ENCODE data around the gene HEXD. TPM values are rescaled to one million over a fixed set of nuclear protein-coding genes. Genes with fewer than 3 reads are reported as not detected.

Gene HEXD
- total and polyA plus RNA-seq, 2 of the 8 experiments (the other 6 are each of a cell fraction or from before 2014, with no cell fraction given): 20.6 to 21.8 TPM

DNA sequence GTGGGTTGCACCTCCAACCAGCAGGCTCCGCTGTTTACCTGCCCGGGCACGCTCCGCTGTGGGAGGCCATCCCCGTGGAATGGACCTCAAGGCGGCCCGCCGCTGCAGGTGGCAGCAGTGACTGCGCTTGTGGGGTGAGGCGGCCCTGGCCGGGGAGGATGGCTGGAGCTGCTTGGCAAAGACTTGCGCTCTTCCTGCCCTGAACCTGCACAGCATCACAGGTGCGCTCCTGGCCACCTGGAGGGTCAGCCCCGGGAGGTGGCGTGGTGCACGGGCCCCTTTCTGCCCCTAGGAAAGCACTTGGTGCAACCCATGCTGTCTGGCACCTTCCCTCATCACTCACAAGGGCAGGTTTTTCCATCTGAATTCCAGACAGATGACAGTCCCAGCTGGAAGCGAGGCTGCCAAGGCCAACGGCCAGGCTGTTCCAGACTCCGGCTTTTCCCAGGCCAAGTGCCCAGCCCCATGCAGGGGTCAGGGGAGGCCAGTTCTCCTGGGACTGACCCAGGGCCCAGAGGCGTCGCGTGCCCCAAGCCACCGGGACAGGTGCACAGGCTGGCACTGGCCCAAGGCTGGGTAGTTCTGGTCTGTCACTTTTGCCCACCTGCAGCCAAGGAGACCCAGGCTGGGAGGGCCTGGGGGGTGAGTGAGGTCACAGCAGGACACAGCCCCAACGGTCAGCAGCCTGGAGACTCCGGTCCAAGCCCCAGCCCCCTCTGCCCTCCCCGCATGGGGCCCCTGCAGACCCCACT lies 33.2 kb upstream of the HEXD start:
- FAIRE-seq (no peak), DNase-seq (ENCODE audit: low read depth in 1 of 2, low spot score in 2 of 2) (no peak)
- H2BK120ac ChIP-seq (replicated peaks; ENCODE audit: low read depth, low read length): no peak overlapping the region
- no peak overlapping the region for H3K27ac ChIP-seq (ENCODE audit: low read depth, low read length)
- H3K9ac ChIP-seq (replicated peaks in 1 of 4; ENCODE audit: extremely low read depth in 1 of 4, low read depth in 3 of 4, low read length in 3 of 4): no peak overlapping the region
- no peak overlapping the region for H3K4me3 ChIP-seq (ENCODE audit: extremely low read depth in 1 of 4, insufficient read depth in 2 of 4, low read depth in 3 of 4, low read length in 4 of 4)
- H3K56ac ChIP-seq (replicated peaks; ENCODE audit: insufficient read length, low read depth, low read length): no peak overlapping the region
- 86% methylated on average over 23 of the region's 26 CpGs; no CpG with 5 or more reads in 1 of the 2 experiments for WGBS, 2 experiments (ENCODE audit: extremely low coverage in 1 of 2, insufficient coverage in 1 of 2, insufficient read length in 1 of 2, insufficient replicate concordance in 2 of 2, low coverage in 1 of 2, low lambda C conversion rate in 2 of 2, missing lambda C conversion rate in 1 of 2)
- no peaks in the 10 kb centered on the region for H3K79me1 ChIP-seq (ENCODE audit: low read depth, low read length)
- peaks cover 0 to 3% of the 10 kb centered on the region in 2 experiments for H4K20me1 ChIP-seq (replicated peaks in 1 of 2; ENCODE audit: control insufficient read depth in 1 of 2, insufficient read depth in 2 of 2, low read length in 2 of 2)
- no peak overlapping the region for H3K23ac ChIP-seq (ENCODE audit: insufficient read length)
- no peak overlapping the region for H2BK5ac ChIP-seq (ENCODE audit: low read depth, low read length)
- no peak overlapping the region for H2BK12ac ChIP-seq (ENCODE audit: low read depth, low read length)
- H3K14ac ChIP-seq (ENCODE audit: insufficient read length): no peak overlapping the region
- H2AK5ac ChIP-seq (ENCODE audit: low read depth, low read length): no peak overlapping the region
- ChIA-PET POLR2A (ENCODE audit: partially characterized antibody) (interaction anchor here (0.7 to 2.9 kb wide), 5 partner anchors 8 to 34 kb away, joined by 3 to 14 read pairs (median 3); no protein-coding TSS in a partner anchor), CTCF (ENCODE audit: partially characterized antibody) (interaction anchor here (0.8 to 1.4 kb wide), 8 partner anchors 11 to 168 kb away, joined by 3 to 6 read pairs (median 4); no protein-coding TSS in a partner anchor)
- no peaks in the 10 kb centered on the region for H3K36me3 ChIP-seq (ENCODE audit: control insufficient read depth in 2 of 4, insufficient read depth in 4 of 4, low read length in 3 of 4)
- H3K4me2 ChIP-seq (ENCODE audit: insufficient read depth in 1 of 2, low read depth in 2 of 2, low read length in 2 of 2): no peak overlapping the region
- no peaks in the 10 kb centered on the region for H3K9me3 ChIP-seq (ENCODE audit: insufficient read depth in 2 of 2, low read depth in 1 of 2, low read length in 1 of 2)
- H3K27me3 ChIP-seq (replicated peaks in 1 of 4; ENCODE audit: control insufficient read depth in 3 of 4, extremely low read depth in 1 of 4, insufficient read depth in 3 of 4, low read length in 3 of 4): no peaks in the 10 kb centered on the region; a peak in 2 of 7 replicates
- H4K8ac ChIP-seq (ENCODE audit: extremely low read depth, insufficient read depth, low read length): peak overlapping the region; percentile 36
- no peaks in the 10 kb centered on the region for H3K79me2 ChIP-seq (ENCODE audit: control insufficient read depth in 1 of 2, insufficient read depth in 2 of 2, low read length in 2 of 2)
- H2AFZ ChIP-seq (ENCODE audit: low read length): no peak overlapping the region
- H2BK15ac ChIP-seq (ENCODE audit: low read length): peak overlapping the region; percentile 46; the same call in 1 of the 2 replicates
- no peak overlapping the region for H3K18ac ChIP-seq (ENCODE audit: extremely low read depth, low read length)
- no peak overlapping the region for H3K4ac ChIP-seq (replicated peaks; ENCODE audit: insufficient read length, low read depth, low read length)
- H4K5ac ChIP-seq (ENCODE audit: insufficient read length, low read depth, low read length): no peak overlapping the region
- peaks cover 0 to 9% (median 5%) of the 10 kb centered on the region in 4 experiments; a peak in 5 of 7 replicates for H3K4me1 ChIP-seq (replicated peaks in 1 of 4; ENCODE audit: control insufficient read depth in 3 of 4, insufficient read depth in 4 of 4, low read length in 3 of 4)
- H4K91ac ChIP-seq (replicated peaks; ENCODE audit: insufficient read length, low read length): peak overlapping the region; percentile 30
- no peaks in the 10 kb centered on the region for H3K23me2 ChIP-seq (ENCODE audit: low read depth, low read length)
- TF ChIP-seq TAF1 (IDR thresholded peaks at IDR 0.05; ENCODE audit: low read depth, low read length) (no peak), GABPA (IDR thresholded peaks at IDR 0.05; ENCODE audit: borderline replicate concordance, insufficient read depth, low read length) (0 out of 2 replicates have a peak, but pooled peaks have one; percentile 19)
- 0 out of 2 replicates have a peak overlapping the region, but pooled peaks have one; percentile 48 for H2BK20ac ChIP-seq (ENCODE audit: low read length)
